Measurements from ENCODE around the gene PRDM15. TPM values are rescaled to one million over a fixed set of nuclear protein-coding genes. Genes with fewer than 3 reads are reported as not detected.

The PRDM15 gene
- total and polyA plus RNA-seq, 2 donors (not counting 3 experiments of a cell fraction or from before 2014, with no cell fraction given): 11.8 to 12.9 TPM

DNA sequence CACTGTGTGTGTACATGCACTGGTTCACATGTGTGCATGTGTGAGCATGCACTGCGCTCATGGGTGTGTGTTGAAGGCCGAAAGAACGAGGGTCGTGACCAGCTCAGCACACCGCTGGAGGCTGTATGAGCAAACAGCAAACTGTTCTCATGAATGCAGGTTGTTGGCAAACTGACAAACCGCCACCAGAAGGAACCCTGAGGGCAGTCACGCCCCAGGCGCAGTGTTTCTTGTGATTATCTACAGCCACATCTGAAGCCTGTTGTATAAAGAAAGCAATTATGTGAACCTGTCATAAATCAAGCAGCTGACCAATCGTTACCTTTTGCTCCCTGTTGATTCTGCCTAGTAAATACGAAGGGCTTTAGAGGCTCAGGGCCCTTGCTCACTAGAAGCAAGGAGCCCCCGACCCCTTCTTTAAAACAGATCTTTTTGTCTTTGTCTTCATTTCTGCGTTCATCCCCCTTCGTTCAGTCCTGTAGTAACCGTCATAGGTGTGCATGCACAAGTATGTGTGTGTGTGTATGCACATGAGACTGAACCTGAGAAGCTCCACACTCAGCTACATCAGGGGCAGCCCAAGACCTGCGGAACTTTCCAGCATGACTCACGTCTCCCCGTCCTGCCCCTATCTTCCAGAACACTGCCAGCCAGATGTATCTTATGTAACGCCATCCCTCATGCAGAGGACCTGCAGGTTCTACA lies 95.5 kb downstream of the PRDM15 start:
- Histone ChIP-seq H3K4me3 (replicated peaks in 1 of 3; ENCODE audit: insufficient read depth in 1 of 3, low read depth in 1 of 3, low read length in 3 of 3) (no peak overlapping the region), H3K27me3 (ENCODE audit: control insufficient read depth in 2 of 2, insufficient read depth in 2 of 2, low read length in 2 of 2) (peaks cover 11 to 27% of the 10 kb centered on the region in 2 experiments), H3K79me2 (ENCODE audit: control insufficient read depth, insufficient read depth, low read length) (no peaks in the 10 kb centered on the region), H4K20me1 (replicated peaks; ENCODE audit: control insufficient read depth, extremely low read depth, insufficient read depth, low read length) (no peaks in the 10 kb centered on the region), H2AFZ (ENCODE audit: low read depth, low read length) (no peak overlapping the region), H3K27ac (ENCODE audit: insufficient read depth, low read depth, low read length) (no peak overlapping the region), H3K9me1 (replicated peaks; ENCODE audit: control insufficient read depth, extremely low read depth, insufficient read depth, low read length) (no peaks in the 10 kb centered on the region), H3K36me3 (ENCODE audit: control insufficient read depth in 2 of 2, extremely low read depth in 1 of 2, insufficient read depth in 2 of 2, low read length in 2 of 2) (no peaks in the 10 kb centered on the region), H3K4me2 (ENCODE audit: insufficient read depth, low read length) (no peak overlapping the region), H3K9me3 (replicated peaks; ENCODE audit: control insufficient read depth, insufficient read depth, low read length) (no peaks in the 10 kb centered on the region), H3K4me1 (ENCODE audit: control insufficient read depth, extremely low read depth, insufficient read depth, low read length) (no peaks in the 10 kb centered on the region), H3K9ac (replicated peaks; ENCODE audit: extremely low read depth, insufficient read depth, low read length) (no peak overlapping the region)
- ChIA-PET CTCF (no interaction called here), POLR2A (no interaction called here)
- no peak for FAIRE-seq
- dilution Hi-C loops (cut with MboI; ENCODE audit: extremely low pct_ligation_motif_present, low sequenced_read_pairs): no loop called here
- TF ChIP-seq MYC (IDR thresholded peaks at IDR 0.05; ENCODE audit: low read depth, low read length): no peak
- TF ChIP-seq POLR2A (IDR thresholded peaks at IDR 0.05; ENCODE audit: low read depth, low read length): no peak
- TF ChIP-seq EZH2 (IDR thresholded peaks at IDR 0.05; ENCODE audit: borderline replicate concordance, low read depth, low read length, severe bottlenecking): no peak
- no peak for TF ChIP-seq POLR2AphosphoS5 (IDR thresholded peaks at IDR 0.05; ENCODE audit: insufficient read depth, low read depth, low read length)
- TF ChIP-seq, protein P1, sequence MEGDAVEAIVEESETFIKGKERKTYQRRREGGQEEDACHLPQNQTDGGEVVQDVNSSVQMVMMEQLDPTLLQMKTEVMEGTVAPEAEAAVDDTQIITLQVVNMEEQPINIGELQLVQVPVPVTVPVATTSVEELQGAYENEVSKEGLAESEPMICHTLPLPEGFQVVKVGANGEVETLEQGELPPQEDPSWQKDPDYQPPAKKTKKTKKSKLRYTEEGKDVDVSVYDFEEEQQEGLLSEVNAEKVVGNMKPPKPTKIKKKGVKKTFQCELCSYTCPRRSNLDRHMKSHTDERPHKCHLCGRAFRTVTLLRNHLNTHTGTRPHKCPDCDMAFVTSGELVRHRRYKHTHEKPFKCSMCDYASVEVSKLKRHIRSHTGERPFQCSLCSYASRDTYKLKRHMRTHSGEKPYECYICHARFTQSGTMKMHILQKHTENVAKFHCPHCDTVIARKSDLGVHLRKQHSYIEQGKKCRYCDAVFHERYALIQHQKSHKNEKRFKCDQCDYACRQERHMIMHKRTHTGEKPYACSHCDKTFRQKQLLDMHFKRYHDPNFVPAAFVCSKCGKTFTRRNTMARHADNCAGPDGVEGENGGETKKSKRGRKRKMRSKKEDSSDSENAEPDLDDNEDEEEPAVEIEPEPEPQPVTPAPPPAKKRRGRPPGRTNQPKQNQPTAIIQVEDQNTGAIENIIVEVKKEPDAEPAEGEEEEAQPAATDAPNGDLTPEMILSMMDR (IDR thresholded peaks at IDR 0.05; ENCODE audit: extremely low read depth in 1 of 2, insufficient read depth in 1 of 2, low read depth in 1 of 2, low read length in 2 of 2): no peak
- intact Hi-C loops (cut with micrococcal nuclease): no loop called here
- no TSS peak for BruUV-seq (replicated peaks)
- no peak for DNase-seq (ENCODE audit: low read depth, low spot score)

DNA sequence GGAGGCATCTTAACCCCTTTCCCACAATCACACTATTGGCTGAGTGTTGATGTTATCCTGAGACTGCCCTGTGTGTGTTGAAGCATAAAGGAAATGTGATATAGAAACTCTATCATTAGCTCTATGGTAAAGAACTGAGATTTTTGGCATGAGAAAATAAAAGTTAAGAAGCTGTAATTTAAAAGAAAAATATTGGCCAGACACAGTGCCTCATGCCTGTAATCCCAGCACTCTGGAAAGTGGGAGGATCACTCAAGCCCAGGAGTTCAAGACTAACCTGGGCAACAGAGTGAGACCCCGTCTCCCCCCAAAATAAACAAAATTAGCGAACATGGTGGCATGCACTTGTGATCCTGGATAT lies 98.1 kb downstream of the PRDM15 start:
- intact Hi-C loops (cut with micrococcal nuclease): no loop called here
- no TSS peak for BruUV-seq (replicated peaks)

More for the DNA sequence above, 98.1 kb downstream of the PRDM15 start:
- Histone ChIP-seq H3K4me3 (replicated peaks in 1 of 3; ENCODE audit: insufficient read depth in 1 of 3, low read depth in 1 of 3, low read length in 3 of 3) (no peak overlapping the region), H3K27me3 (ENCODE audit: control insufficient read depth in 2 of 2, insufficient read depth in 2 of 2, low read length in 2 of 2) (peaks cover 11 to 36% of the 10 kb centered on the region in 2 experiments), H3K4me2 (ENCODE audit: insufficient read depth, low read length) (no peak overlapping the region), H3K27ac (ENCODE audit: insufficient read depth, low read depth, low read length) (no peak overlapping the region), H4K20me1 (replicated peaks; ENCODE audit: control insufficient read depth, extremely low read depth, insufficient read depth, low read length) (no peaks in the 10 kb centered on the region), H3K9me3 (replicated peaks; ENCODE audit: control insufficient read depth, insufficient read depth, low read length) (no peaks in the 10 kb centered on the region), H3K9me1 (replicated peaks; ENCODE audit: control insufficient read depth, extremely low read depth, insufficient read depth, low read length) (no peaks in the 10 kb centered on the region), H2AFZ (ENCODE audit: low read depth, low read length) (no peak overlapping the region), H3K4me1 (ENCODE audit: control insufficient read depth, extremely low read depth, insufficient read depth, low read length) (no peaks in the 10 kb centered on the region), H3K36me3 (ENCODE audit: control insufficient read depth in 2 of 2, extremely low read depth in 1 of 2, insufficient read depth in 2 of 2, low read length in 2 of 2) (no peaks in the 10 kb centered on the region), H3K79me2 (ENCODE audit: control insufficient read depth, insufficient read depth, low read length) (no peaks in the 10 kb centered on the region), H3K9ac (replicated peaks; ENCODE audit: extremely low read depth, insufficient read depth, low read length) (no peak overlapping the region)
- no peak for DNase-seq (ENCODE audit: low read depth, low spot score)
- TF ChIP-seq EZH2 (IDR thresholded peaks at IDR 0.05; ENCODE audit: borderline replicate concordance, low read depth, low read length, severe bottlenecking): no peak
- TF ChIP-seq GATA2 (IDR thresholded peaks at IDR 0.05; ENCODE audit: insufficient read depth, insufficient read length, low read depth, low read length): no peak
- TF ChIP-seq POLR2A (IDR thresholded peaks at IDR 0.05; ENCODE audit: low read depth, low read length): no peak
- TF ChIP-seq MYC (IDR thresholded peaks at IDR 0.05; ENCODE audit: low read depth, low read length): no peak
- dilution Hi-C loops (cut with MboI; ENCODE audit: extremely low pct_ligation_motif_present, low sequenced_read_pairs): no loop called here
- no peak for FAIRE-seq
- ChIA-PET POLR2A (no interaction called here), CTCF (no interaction called here)
